PC-3 (cell line): Measurements from ENCODE around the gene MEF2C. TPM values are rescaled to one million over a fixed set of nuclear protein-coding genes. Genes with fewer than 3 reads are reported as not detected.

ENCODE experiments used
- ATAC-seq: fragments of 200-7000 bp; cut with Tn5 transposase; 2 replicates; pipeline ENCODE4 v1.9.1; 2020; ENCODE audit warnings: mild to moderate bottlenecking, moderate library complexity
- BruUV-seq: library from RNA; stranded (reverse); fragments of 400-500 nt; replicated peaks from 2 replicates; lab custom pipeline; 2021; lab: Mats Ljungman, UMichigan
- CTCF ChIA-PET: fragments of 300-600 bp; sonication (Branson Sonifier 250); formaldehyde crosslinking; loops from one replicate; lab custom pipeline; 2022; ENCODE audit warnings: antibody characterized with exemption; lab: Charles Lee
- POLR2A ChIA-PET: fragments of 300-600 bp; sonication (Branson Sonifier 250); formaldehyde crosslinking; loops from one replicate; lab custom pipeline; 2022; ENCODE audit warnings: antibody characterized with exemption; ENCODE audit not compliant: unreplicated experiment; lab: Charles Lee
- DNase-seq: peaks from one replicate; pipeline ENCODE4 v3.0.0-alpha.2; 2015
- H2AFZ ChIP-seq: fragments of 300-600 bp; sonication (generic); 2 replicates; pipeline ENCODE4 v1.6.0; 2016; ENCODE audit warnings: antibody characterized with exemption, low read length
- H3F3A ChIP-seq: fragments of 300-600 bp; sonication (generic); one replicate; pipeline ENCODE4 v1.6.0; 2017; ENCODE audit warnings: antibody characterized with exemption, low read length, control low read depth, mild to moderate bottlenecking; ENCODE audit not compliant: unreplicated experiment
- H3K27ac ChIP-seq: fragments of 300-600 bp; sonication (generic); 2 replicates; pipeline ENCODE4 v1.5.1; 2016; ENCODE audit warnings: mild to moderate bottlenecking, low read length
- H3K27me3 ChIP-seq: fragments of 300-600 bp; sonication (generic); 2 replicates; pipeline ENCODE4 v1.6.1; 2016; ENCODE audit warnings: low read length, mixed read lengths
- H3K36me3 ChIP-seq: fragments of 300-600 bp; sonication (generic); 2 replicates; pipeline ENCODE4 v1.6.1; 2016; ENCODE audit warnings: low read depth, mixed run types, low read length, mixed read lengths
- H3K4me1 ChIP-seq: fragments of 300-600 bp; sonication (generic); 2 replicates; pipeline ENCODE4 v1.5.1; 2016; ENCODE audit warnings: low read length; ENCODE audit not compliant: insufficient read depth
- H3K4me2 ChIP-seq: fragments of 300-600 bp; sonication (generic); 2 replicates; pipeline ENCODE4 v1.6.0; 2016; ENCODE audit warnings: low read length
- H3K4me3 ChIP-seq: fragments of 300-600 bp; sonication (generic); 2 replicates; pipeline ENCODE4 v1.5.1; 2016; ENCODE audit warnings: mild to moderate bottlenecking, low read length, mixed read lengths
- H3K79me2 ChIP-seq: fragments of 300-600 bp; sonication (generic); 2 replicates; pipeline ENCODE4 v1.6.1; 2017; ENCODE audit warnings: low read length, mixed read lengths
- H3K9ac ChIP-seq: fragments of 300-600 bp; sonication (generic); 2 replicates; pipeline ENCODE4 v1.6.0; 2016; ENCODE audit warnings: mild to moderate bottlenecking, low read length
- H3K9me2 ChIP-seq: fragments of 300-600 bp; sonication (generic); replicated peaks from 2 replicates; pipeline ENCODE4 v1.6.1; 2016; ENCODE audit warnings: mixed run types, low read length, mixed read lengths
- H3K9me3 ChIP-seq: fragments of 300-600 bp; sonication (generic); 2 replicates; pipeline ENCODE4 v1.6.1; 2016; ENCODE audit warnings: low read length, mixed read lengths
- H4K20me1 ChIP-seq: fragments of 300-600 bp; sonication (generic); 2 replicates; pipeline ENCODE4 v1.6.1; 2016; ENCODE audit warnings: low read length, mixed read lengths
- EZH2 ChIP-seq: fragments of 300-600 bp; sonication (generic); IDR thresholded peaks from one replicate; pipeline ENCODE4 v1.6.1; 2017; ENCODE audit warnings: antibody characterized with exemption, mild to moderate bottlenecking, low read length; ENCODE audit not compliant: unreplicated experiment
- EZH2phosphoT487 ChIP-seq: fragments of 300-600 bp; sonication (generic); IDR thresholded peaks from 2 replicates; pipeline ENCODE4 v1.6.1; 2018; ENCODE audit warnings: mild to moderate bottlenecking, antibody characterized with exemption, low read length, borderline replicate concordance
- intact Hi-C: fragments of 100-400 bp; cut with micrococcal nuclease; formaldehyde crosslinking; loops from 2 replicates; pipeline ENCODE4 v1.9.0; 2023
- total RNA-seq: library from RNA; depleted of rRNA; stranded (reverse); fragments of >200 nt; gene quantifications from 2 replicates; pipeline ENCODE4 v1.2.3, GENCODE V29; 2014
- TF ChIP-seq, protein P1 (sequence below): fragments of 300-600 bp; sonication (generic); conservative IDR thresholded peaks from 2 replicates; pipeline ENCODE4 v1.5.1; 2017; ENCODE audit warnings: antibody characterized with exemption, low read depth, mild to moderate bottlenecking, low read length

The MEF2C gene
- total RNA-seq, 1 experiment from 2014 or later: 8.0 TPM

GRCh38 chr5:88875341-88876234 lies 7.4 kb downstream of the MEF2C start:
- 0 out of 2 replicates have a peak overlapping the region, but pooled peaks have one; percentile 9 for H3K27ac ChIP-seq
- peak; percentile 56 for ATAC-seq
- BruUV-seq: no TSS peak

GRCh38 chr5:88873447-88873846 lies 9.5 kb downstream of the MEF2C start:
- intact Hi-C loops: no loop called here
- Histone ChIP-seq H3F3A (no peaks in the 10 kb centered on the region), H2AFZ (no peak overlapping the region), H4K20me1 (no peaks in the 10 kb centered on the region), H3K79me2 (peaks cover 9% of the 10 kb centered on the region; the same call in 1 of the 2 replicates), H3K4me2 (no peak overlapping the region), H3K9ac (no peak overlapping the region), H3K27me3 (no peaks in the 10 kb centered on the region), H3K4me1 (peaks cover 39% of the 10 kb centered on the region), H3K4me3 (no peak overlapping the region), H3K36me3 (no peaks in the 10 kb centered on the region), H3K9me2 (no peaks in the 10 kb centered on the region), H3K9me3 (no peaks in the 10 kb centered on the region), H3K27ac (no peak overlapping the region)
- ChIA-PET CTCF (interaction anchor here (0.8 kb wide), 1 partner anchor 144 kb away, joined by 9 read pairs; no protein-coding TSS in a partner anchor), POLR2A (no interaction called here)
- ATAC-seq (no peak), DNase-seq (no peak)
- BruUV-seq: no TSS peak
- TF ChIP-seq EZH2phosphoT487 (no peak), EZH2 (no peak)
- TF ChIP-seq, protein P1, sequence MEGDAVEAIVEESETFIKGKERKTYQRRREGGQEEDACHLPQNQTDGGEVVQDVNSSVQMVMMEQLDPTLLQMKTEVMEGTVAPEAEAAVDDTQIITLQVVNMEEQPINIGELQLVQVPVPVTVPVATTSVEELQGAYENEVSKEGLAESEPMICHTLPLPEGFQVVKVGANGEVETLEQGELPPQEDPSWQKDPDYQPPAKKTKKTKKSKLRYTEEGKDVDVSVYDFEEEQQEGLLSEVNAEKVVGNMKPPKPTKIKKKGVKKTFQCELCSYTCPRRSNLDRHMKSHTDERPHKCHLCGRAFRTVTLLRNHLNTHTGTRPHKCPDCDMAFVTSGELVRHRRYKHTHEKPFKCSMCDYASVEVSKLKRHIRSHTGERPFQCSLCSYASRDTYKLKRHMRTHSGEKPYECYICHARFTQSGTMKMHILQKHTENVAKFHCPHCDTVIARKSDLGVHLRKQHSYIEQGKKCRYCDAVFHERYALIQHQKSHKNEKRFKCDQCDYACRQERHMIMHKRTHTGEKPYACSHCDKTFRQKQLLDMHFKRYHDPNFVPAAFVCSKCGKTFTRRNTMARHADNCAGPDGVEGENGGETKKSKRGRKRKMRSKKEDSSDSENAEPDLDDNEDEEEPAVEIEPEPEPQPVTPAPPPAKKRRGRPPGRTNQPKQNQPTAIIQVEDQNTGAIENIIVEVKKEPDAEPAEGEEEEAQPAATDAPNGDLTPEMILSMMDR: no peak

More at GRCh38 chr5:88875341-88876234, 7.4 kb downstream of the MEF2C start:
- no peaks in the 10 kb centered on the region for H3K9me3 ChIP-seq
- no peak for TF ChIP-seq EZH2phosphoT487
- TF ChIP-seq, protein P1: no peak
- no peak for TF ChIP-seq EZH2
- H3K79me2 ChIP-seq: peaks cover 21% of the 10 kb centered on the region
- peak overlapping the region; percentile 71 for H3K4me2 ChIP-seq
- peak overlapping the region; percentile 25; the same call in 1 of the 2 replicates for H3K4me3 ChIP-seq
- DNase-seq: peak; percentile 49
- peaks cover 54% of the 10 kb centered on the region for H3K4me1 ChIP-seq
- intact Hi-C loops: loop anchor here (5.0 kb wide), 1 partner anchor 48 kb away; no protein-coding TSS in a partner anchor
- H3K9me2 ChIP-seq: no peaks in the 10 kb centered on the region
- H2AFZ ChIP-seq: peak overlapping the region; percentile 45
- H3F3A ChIP-seq: no peaks in the 10 kb centered on the region
- POLR2A ChIA-PET: interaction anchor here (0.6 kb wide), 1 partner anchor 739 kb away, joined by 4 read pairs; no protein-coding TSS in a partner anchor
- no peaks in the 10 kb centered on the region for H3K27me3 ChIP-seq
- CTCF ChIA-PET: interaction anchor here (0.6 kb wide), 1 partner anchor 146 kb away, joined by 3 read pairs; no protein-coding TSS in a partner anchor
- H4K20me1 ChIP-seq: no peaks in the 10 kb centered on the region
- no peaks in the 10 kb centered on the region for H3K36me3 ChIP-seq
- H3K9ac ChIP-seq: 0 out of 2 replicates have a peak overlapping the region, but pooled peaks have one; percentile 17
